Right cardiac atrium (tissue), 5 donors: ENCODE data around the gene SNUPN. TPM values are rescaled to one million over a fixed set of nuclear protein-coding genes. Genes with fewer than 3 reads are reported as not detected.

Source experiments
- ATAC-seq, 2 donors: fragments of 200-7000 bp; cut with Tn5 transposase; one replicate each; pipeline versions ENCODE4 v1.8.0 to v1.9.1; 2020; ENCODE audit warnings: moderate library complexity in 2 of 2, mild to moderate bottlenecking in 1 of 2
- DNase-seq, 3 donors: peaks; one replicate each; pipeline ENCODE4 v3.0.0-alpha.2; 2020
- H3K27ac ChIP-seq: one replicate; pipeline ENCODE4 v1.5.1; 2013; ENCODE audit warnings: mild to moderate bottlenecking, low read length, control low read depth, moderate library complexity
- H3K27me3 ChIP-seq: one replicate; pipeline ENCODE4 v1.6.1; 2013; ENCODE audit not compliant: control insufficient read depth, insufficient read depth
- H3K4me1 ChIP-seq: one replicate; pipeline ENCODE4 v1.6.1; 2013; ENCODE audit warnings: low read length; ENCODE audit not compliant: control insufficient read depth, insufficient read depth
- H3K4me3 ChIP-seq: one replicate; pipeline ENCODE4 v1.5.1; 2013; ENCODE audit warnings: low read length, control low read depth
- H3K9me3 ChIP-seq: one replicate; pipeline ENCODE4 v1.6.1; 2013; ENCODE audit warnings: low read length; ENCODE audit not compliant: control insufficient read depth
- whole genome bisulfite sequencing: extraction: QIAGEN DNeasy Blood & Tissue Kit; methylation state at CpG from one replicate; pipeline ENCODE4 v1.1.7; 2013; 5-methylcytosine and 5-hydroxymethylcytosine counted together
- intact Hi-C, 4 donors: fragments of 100-400 bp; cut with DNase I; formaldehyde crosslinking; loops; one replicate each; pipeline versions ENCODE4 v1.11.0 to v1.14.0; 2022 to 2023
- long read RNA-seq, 4 donors: library from polyadenylated mRNA; unstranded; transcript quantifications; one replicate each; pipeline ENCODE4 v2.0.0, GENCODE V29; 2020 to 2021
- polyA plus RNA-seq: library from polyadenylated mRNA; stranded (reverse); fragments of 200-250 nt; gene quantifications from one replicate; pipeline ENCODE4 v1.2.3, GENCODE V29; 2013
- total RNA-seq, 4 donors: library from RNA; stranded (reverse); fragmentation: NEBNext Ultra II Directional; extraction: Animal tissue kit (Norgen Biotek cat#: 25700); gene quantifications; one replicate each; pipeline ENCODE4 v1.2.1, GENCODE V29; 2021
- donor health status: healthy with polysubstance abuse.
- donor health status: DM: no; HTN: yes; CAD: no.
- donor health status: DM: no; HTN: no; CAD: no.
- donor health status: DM: no; HTN: yes; CAD: no; lungs with severe emphysema.
- donor health status: DM: yes; HTN: yes; CAD: no.

The SNUPN gene
- total RNA-seq: 10 to 100 TPM; 15.3 to 19.8 (median 18.4) TPM
- polyA plus RNA-seq: 17.9 TPM
- long read RNA-seq, donor 1, transcript SNUPN-201 (9 exons, 1,513 nt): major isoform, 38 of 50 reads
- long read RNA-seq, donor 1, partial matches to known transcripts: 2 of 50 reads
- long read RNA-seq, donor 1, other reads (novel, unspliced or antisense): 6 of 50 reads
- long read RNA-seq, donor 2, transcript SNUPN-201 (9 exons, 1,513 nt): major isoform, 21 of 28 reads
- long read RNA-seq, donor 2, partial matches to known transcripts: 1 of 28 reads
- long read RNA-seq, donor 2, other reads (novel, unspliced or antisense): 2 of 28 reads
- long read RNA-seq, donor 3, transcript SNUPN-206 (9 exons, 1,682 nt): minor isoform, 8 of 89 reads
- long read RNA-seq, donor 3, transcript SNUPN-201 (9 exons, 1,513 nt): major isoform, 60 of 89 reads
- long read RNA-seq, donor 3, partial matches to known transcripts: 9 of 89 reads
- long read RNA-seq, donor 3, other reads (novel, unspliced or antisense): 10 of 89 reads
- long read RNA-seq, donor 4, transcript SNUPN-206 (9 exons, 1,682 nt): minor isoform, 5 of 23 reads
- long read RNA-seq, donor 4, transcript SNUPN-201 (9 exons, 1,513 nt): major isoform, 13 of 23 reads
- long read RNA-seq, donor 4, partial matches to known transcripts: 1 of 23 reads
- long read RNA-seq, donor 4, other reads (novel, unspliced or antisense): 4 of 23 reads

- ATAC-seq: peak; percentile 95
- peak; percentile 94 to 98 (median 98) for DNase-seq
- peak within 1 kb of the TSS; percentile 98 for H3K27ac ChIP-seq
- intact Hi-C loops: no loop called here
- WGBS: 1% methylated on average over 47 of the region's 47 CpGs
- peak within 1 kb of the TSS; percentile 95 for H3K4me3 ChIP-seq
- no peaks in the 10 kb centered on the region for H3K9me3 ChIP-seq
- no peaks in the 10 kb centered on the region for H3K27me3 ChIP-seq
- no peaks in the 10 kb centered on the region for H3K4me1 ChIP-seq
Measured at GRCh38 chr15:75625542-75626347, at the start of gene SNUPN. SNUPN (minus strand) TSS chr15:75625725; CDS start chr15:75621051, 4,674 bp downstream.

- DNase-seq (no peak), ATAC-seq (no peak)
- Histone ChIP-seq H3K4me1 (peaks cover 26% of the 10 kb centered on the region), H3K4me3 (no peak overlapping the region), H3K9me3 (no peaks in the 10 kb centered on the region), H3K27me3 (no peaks in the 10 kb centered on the region), H3K27ac (no peak overlapping the region)
- 72% methylated on average over 8 of the region's 8 CpGs for WGBS
- intact Hi-C loops: no loop called here
Measured at GRCh38 chr15:75674366-75674765, 48.8 kb upstream of the SNUPN start.

GRCh38 chr15:75673426-75674235 lies 48.1 kb upstream of the SNUPN start:
- WGBS: 44% methylated on average over 10 of the region's 10 CpGs
- Histone ChIP-seq H3K27ac (peak overlapping the region; percentile 54), H3K4me3 (no peak overlapping the region), H3K9me3 (no peaks in the 10 kb centered on the region), H3K27me3 (no peaks in the 10 kb centered on the region), H3K4me1 (peaks cover 26% of the 10 kb centered on the region)
- DNase-seq (peak; percentile 93 to 95 (median 94)), ATAC-seq (peak; percentile 79 to 85)
- intact Hi-C loops: no loop called here

GRCh38 chr15:75672646-75673425 lies 47.3 kb upstream of the SNUPN start:
- 33% methylated on average over 14 of the region's 14 CpGs for WGBS
- intact Hi-C loops: no loop called here
- peaks cover 26% of the 10 kb centered on the region for H3K4me1 ChIP-seq
- ATAC-seq: peak; percentile 15 to 44
- H3K9me3 ChIP-seq: no peaks in the 10 kb centered on the region
- no peaks in the 10 kb centered on the region for H3K27me3 ChIP-seq
- H3K27ac ChIP-seq: peak overlapping the region; percentile 54
- DNase-seq: peak; percentile 58 to 86 (median 82)
- no peak overlapping the region for H3K4me3 ChIP-seq

GRCh38 chr15:75671730-75672602 lies 46.4 kb upstream of the SNUPN start:
- WGBS: 64% methylated on average over 11 of the region's 11 CpGs
- peak overlapping the region; percentile 49 for H3K27ac ChIP-seq
- DNase-seq (no peak), ATAC-seq (no peak)
- intact Hi-C loops: no loop called here
- H3K9me3 ChIP-seq: no peaks in the 10 kb centered on the region
- H3K27me3 ChIP-seq: no peaks in the 10 kb centered on the region
- peaks cover 34% of the 10 kb centered on the region for H3K4me1 ChIP-seq
- H3K4me3 ChIP-seq: no peak overlapping the region

- Histone ChIP-seq H3K4me3 (no peak overlapping the region), H3K27ac (no peak overlapping the region), H3K9me3 (no peaks in the 10 kb centered on the region), H3K27me3 (no peaks in the 10 kb centered on the region), H3K4me1 (peaks cover 35% of the 10 kb centered on the region)
- ATAC-seq (no peak), DNase-seq (no peak)
- WGBS: 82% methylated on average over 6 of the region's 6 CpGs
- intact Hi-C loops: no loop called here
Measured at GRCh38 chr15:75669879-75670212, 44.3 kb upstream of the SNUPN start.

GRCh38 chr15:75669191-75669878 lies 43.8 kb upstream of the SNUPN start:
- H3K9me3 ChIP-seq: no peaks in the 10 kb centered on the region
- ATAC-seq (no peak), DNase-seq (no peak)
- intact Hi-C loops: no loop called here
- 79% methylated on average over 14 of the region's 14 CpGs for WGBS
- no peak overlapping the region for H3K27ac ChIP-seq
- H3K27me3 ChIP-seq: no peaks in the 10 kb centered on the region
- H3K4me1 ChIP-seq: peaks cover 33% of the 10 kb centered on the region
- no peak overlapping the region for H3K4me3 ChIP-seq

GRCh38 chr15:75666823-75667501 lies 41.4 kb upstream of the SNUPN start:
- DNase-seq (peak; percentile 81 to 85 (median 83)), ATAC-seq (peak; percentile 71 to 86)
- no peaks in the 10 kb centered on the region for H3K27me3 ChIP-seq
- peaks cover 13% of the 10 kb centered on the region for H3K4me1 ChIP-seq
- WGBS: 44% methylated on average over 15 of the region's 15 CpGs
- intact Hi-C loops: no loop called here
- H3K9me3 ChIP-seq: no peaks in the 10 kb centered on the region
- H3K4me3 ChIP-seq: no peak overlapping the region
- H3K27ac ChIP-seq: peak overlapping the region; percentile 92
